ENCODE results near the gene CEMIP.

The CEMIP gene

DNA sequence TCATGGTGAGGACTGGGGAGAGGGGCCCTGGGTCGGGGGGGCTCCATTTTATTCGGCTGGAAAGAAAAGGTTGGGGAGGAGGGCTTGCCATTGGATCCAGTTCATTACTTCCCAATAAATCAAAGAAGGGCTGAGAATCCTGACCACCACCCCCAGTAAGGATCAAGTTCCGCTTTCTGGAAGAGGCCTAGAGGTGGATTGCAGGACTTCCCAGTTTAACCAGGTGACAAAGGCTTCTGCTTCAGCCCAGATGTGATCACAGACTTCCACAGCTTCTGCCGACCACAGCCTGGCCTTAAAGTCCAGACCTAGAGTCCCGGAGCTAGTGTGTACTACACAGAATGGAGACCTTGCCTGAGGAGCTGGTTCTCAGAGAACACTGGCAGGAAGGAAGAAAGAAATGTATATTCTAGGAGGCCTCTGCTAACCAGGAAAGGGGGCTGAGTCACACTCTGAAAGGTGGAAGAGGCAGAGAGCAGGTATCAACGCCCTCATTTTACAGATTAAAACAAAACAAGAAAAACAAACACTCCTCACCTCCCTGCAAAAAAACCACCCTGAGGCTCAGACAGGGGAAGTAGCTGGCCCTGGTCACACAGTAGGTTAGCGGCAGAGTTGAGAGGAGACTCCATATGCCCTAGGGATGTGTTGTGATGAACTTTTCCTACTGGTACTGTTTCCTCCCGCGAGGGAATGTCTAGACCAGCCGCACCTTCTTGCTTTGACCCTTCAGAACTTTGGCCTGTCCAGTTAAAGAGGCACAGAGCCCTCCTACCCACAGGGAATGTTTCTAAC, 1.1 kb upstream of the CEMIP start:
- DNase-seq, result no peak
- intact Hi-C loops (cut with DNase I), result loop anchor here (5.0 to 10.0 kb wide), 2 partner anchors 197 to 321 kb away; no protein-coding TSS in a partner anchor

DNA sequence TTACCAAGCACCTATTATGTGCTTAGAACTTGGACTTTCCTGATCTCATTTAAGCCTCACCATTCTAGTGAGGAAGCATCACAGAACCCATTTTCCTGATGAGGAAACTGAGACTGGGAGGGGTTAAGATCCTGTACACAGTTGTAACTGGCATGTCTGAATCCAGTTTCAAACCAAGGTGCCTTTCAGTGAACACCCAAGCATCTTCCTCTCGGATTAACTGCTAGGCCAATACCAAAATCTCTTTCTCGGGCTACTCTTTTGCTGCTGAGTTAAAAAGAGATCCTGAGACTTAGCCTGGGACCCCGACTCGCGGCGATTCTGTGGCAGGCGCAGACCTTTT, 578 bp upstream of the CEMIP start:
- no peak for DNase-seq
- intact Hi-C loops (cut with DNase I), result loop anchor here (5.0 to 10.0 kb wide), 2 partner anchors 196 to 321 kb away; no protein-coding TSS in a partner anchor

DNA sequence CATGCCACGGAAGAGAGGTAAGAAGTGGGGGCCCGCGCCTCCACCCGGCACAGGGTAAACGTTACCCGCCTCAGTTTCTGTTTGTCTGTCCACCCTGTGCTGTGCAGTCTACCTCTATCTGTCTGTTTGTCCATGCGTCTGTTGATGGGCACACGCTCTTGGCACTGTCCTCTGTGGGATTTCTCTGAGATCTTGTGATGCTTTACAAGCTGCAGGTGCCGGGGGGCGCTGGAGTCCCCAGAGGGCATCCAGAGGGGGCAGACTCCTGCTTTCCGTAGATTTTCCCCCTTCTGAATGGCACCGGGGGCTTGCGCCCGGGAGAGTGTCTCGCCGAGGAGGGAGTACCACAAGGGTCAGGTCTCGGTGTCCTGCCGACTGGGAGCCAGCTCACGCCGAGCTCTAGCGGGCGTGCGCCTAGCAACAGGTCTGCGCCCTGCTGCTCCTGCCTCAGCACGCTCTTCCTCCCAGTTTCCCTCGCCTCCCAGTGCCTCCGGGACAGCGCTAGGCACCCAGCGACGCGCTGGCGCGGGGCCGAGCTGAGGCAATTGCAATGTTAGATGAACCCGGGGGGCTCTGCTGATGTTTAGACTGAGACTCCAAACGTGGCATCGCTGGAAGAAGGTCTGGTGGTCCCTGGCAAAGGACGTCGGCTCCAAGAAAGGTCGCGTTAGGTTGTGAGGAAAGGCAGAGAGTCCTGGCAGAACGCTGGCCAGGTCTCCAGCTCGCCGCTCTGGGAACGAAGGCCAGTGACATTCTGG, 667 bp downstream of the CEMIP start:
- intact Hi-C loops (cut with DNase I), result loop anchor here (5.0 to 10.0 kb wide), 2 partner anchors 195 to 323 kb away; no protein-coding TSS in a partner anchor
- DNase-seq, result peak in 35 of 42 donors; percentile 8 to 73 (median 36)

DNA sequence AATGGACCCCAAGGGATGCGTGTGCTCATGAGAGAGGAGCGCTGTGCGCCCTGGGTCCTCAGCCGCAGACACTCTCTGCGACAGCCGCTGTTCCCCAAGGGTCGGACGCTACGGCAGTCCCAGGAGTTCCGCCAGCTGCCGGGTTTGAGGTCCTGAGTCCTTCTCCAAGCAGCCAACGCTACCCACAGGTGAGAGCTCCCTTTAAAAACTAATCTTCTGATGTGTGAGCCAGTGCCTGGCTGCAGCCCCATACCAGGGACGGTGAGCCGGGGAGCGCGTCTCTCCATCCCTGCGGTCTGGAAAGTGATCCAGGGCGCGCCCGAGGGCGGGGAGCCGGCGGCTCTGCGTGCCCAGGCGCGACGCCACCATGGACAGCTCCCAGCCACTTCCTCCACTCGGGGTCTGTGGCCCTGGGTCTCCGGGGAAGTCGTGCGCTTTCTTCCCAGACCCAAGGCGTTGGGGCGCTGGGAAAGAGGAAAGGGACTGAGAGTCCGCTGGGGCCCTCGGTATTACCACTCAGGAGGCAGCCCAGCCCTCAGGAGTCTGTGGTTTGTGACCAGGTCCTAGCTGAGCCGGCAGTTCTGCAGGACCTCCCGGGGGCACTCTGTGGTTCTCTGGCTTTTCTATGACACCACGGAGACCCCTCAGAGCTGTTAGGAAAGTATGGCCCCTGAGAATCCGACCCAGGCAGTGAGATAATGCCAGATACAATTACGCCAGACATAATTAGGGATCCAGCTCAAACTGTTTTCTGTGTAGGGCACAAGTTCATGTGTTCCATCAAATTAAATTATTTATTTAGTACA, 1.4 kb downstream of the CEMIP start:
- peak in 6 of 42 donors; percentile 12 to 32 (median 20) for DNase-seq
- intact Hi-C loops (cut with DNase I), result no loop called here

DNA sequence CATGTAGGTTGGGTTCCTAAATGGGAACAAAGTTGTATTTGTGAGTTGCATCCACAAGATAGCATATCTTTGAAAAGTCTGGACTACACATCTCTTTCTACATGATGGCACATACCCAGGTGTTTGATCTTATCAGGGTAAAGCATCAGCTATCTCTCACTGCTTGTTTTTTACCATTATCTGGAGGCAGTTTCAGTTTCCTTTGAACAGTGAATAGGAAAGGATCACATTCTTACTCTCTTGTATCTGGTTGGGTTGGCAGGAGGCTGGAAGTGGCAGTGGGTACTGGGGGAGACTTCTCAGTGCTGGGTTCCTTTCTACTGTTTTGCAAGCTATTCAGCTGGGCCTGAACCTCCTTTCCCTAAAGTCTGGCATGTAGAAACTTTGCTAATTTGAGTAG, 4.1 kb downstream of the CEMIP start:
- DNase-seq, result no peak
- intact Hi-C loops (cut with DNase I), result no loop called here

DNA sequence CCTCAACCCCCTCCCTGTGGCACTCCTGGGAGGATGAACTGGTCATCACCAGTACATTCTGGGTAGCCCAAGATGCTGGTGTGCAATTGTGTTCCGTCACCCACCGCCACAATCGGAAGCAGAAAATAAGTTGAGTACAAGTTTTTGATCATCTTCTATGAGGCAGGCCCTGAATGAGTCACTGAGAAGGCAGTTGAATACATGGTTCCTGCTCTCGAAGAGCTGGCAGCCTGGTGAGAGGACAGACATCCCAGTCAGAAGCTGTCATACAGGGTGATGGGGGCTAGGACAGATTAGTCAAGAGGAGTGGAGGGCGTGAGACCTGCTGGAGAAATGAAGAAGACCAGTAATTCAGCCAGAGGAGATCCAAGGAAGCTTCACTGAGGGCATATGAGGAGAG, 6.2 kb downstream of the CEMIP start:
- intact Hi-C loops (cut with DNase I), result no loop called here
- no peak for DNase-seq

DNA sequence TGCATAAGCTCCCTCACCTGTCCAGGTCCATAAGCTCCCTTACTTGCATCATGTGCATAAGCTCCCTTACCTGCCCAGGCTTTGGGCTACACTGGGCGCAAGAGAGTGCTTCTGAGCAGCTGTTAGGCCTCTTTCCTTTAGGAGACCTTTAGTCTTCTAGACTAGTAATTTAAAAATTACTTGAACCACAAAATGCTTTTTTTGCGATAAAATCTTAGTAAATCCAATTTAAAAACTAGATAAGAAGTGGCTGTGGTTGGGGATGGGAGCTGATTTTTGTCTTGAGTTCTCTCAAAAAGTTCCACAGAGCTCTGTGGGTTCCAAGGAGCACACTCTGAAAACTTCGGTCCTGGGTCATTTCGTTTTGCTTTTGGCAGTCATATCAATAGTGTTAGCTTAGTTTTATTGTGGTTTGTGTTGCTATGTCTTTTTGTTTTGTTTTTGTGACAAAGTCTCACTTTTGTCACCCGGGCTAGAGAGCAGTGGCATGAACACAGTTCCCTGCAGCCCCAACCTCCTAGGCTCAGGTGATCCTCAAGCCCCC, 6.7 kb downstream of the CEMIP start:
- DNase-seq, result no peak
- intact Hi-C loops (cut with DNase I), result no loop called here

DNA sequence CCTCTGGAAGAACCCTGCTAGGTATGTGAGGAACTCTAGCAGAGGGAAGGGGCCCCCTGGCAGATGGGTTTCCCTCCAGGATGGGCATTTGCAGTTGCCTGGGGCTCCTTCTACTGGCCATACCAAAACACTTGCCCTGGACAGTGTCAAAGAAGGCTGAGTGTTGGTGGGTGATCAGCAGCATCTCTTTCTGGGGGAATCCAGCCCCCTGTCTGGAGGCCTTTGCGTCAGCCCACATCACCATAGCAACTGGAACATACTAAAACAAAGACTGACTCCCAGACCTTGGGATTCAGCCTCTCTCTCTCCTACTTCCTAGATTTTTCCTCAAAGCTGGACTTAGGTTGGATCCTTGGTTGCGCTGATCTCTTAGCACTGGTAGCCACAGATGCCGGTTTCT, 8.1 kb downstream of the CEMIP start:
- DNase-seq, result no peak
- intact Hi-C loops (cut with DNase I), result no loop called here

DNA sequence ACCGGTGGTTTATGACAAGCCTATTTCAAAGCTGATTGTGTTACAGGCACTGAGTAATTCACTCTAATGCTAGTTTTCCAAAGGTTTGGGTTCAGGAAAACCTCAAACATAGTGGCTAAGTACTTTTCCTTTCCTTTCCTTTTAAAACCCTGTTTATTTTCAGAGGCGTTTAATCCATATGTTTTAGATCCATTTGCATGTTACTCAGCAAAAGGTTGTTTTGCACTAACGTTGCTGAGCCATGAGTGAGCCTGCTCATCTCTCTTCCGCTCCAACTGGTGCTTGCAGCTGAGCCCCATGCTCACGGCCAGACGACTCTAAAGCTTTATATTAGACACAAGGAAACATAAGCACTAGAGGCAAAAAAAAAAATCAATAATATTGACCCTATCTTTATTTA, 9.4 kb downstream of the CEMIP start:
- DNase-seq, result no peak
- intact Hi-C loops (cut with DNase I), result no loop called here

DNA sequence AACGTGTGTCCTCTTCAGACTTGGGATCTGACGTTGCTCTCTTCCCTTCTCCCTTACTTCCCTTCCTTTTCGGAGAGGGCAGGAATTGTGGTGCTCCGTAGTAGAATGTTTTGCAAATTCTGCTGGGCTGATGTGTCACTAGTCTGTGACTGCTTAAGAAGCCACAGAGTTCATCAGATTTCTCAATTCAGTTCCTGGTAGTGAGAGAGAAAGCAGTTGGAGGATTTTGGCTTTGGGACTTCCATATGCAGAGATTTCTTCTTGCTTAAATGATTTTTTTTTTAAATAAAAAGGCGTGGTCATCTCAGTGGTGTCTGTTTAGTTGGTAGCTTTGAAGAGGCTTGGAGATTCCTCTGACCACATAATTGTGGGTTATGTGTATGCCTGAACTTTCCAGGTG, 10.1 kb downstream of the CEMIP start:
- no peak for DNase-seq
- intact Hi-C loops (cut with DNase I), result no loop called here

DNA sequence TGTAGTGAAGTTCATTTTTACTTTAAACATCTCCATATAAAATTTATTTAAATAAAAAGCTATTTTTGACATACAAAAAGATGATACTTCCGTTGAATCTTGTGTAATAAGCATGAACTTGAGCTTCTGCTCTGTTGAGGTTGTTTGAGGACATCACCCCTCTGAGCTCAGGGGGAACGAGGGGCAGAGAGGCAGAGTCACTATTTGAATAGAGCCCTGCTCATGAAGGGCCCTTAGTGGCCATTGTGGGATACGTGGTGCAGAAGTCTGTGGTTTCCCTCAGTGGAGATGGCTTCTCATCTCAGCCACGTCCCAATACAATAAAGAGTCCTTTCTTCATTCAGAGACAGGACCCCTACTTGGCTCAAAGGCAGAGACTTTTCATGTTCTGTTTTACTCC, 10.6 kb downstream of the CEMIP start:
- intact Hi-C loops (cut with DNase I), result no loop called here
- no peak for DNase-seq

DNA sequence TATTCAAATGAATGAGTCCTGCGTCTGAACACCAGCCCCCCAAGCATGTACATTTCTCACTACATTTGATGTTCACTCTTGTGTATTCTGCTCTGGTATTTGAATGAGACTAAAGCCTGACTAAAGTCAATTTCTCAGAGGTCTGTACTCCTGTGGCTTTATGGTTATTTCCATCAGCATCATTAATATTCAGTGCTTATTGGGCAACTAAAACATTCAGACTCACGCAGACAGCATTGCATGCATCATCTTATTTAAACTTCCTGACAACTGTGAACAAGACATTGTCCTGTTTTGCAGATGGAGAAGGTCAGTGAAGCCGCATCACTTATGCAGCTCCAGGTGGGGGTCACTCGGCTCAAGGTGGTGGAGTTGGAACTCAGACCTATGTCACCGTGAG, 11.1 kb downstream of the CEMIP start:
- DNase-seq, result no peak
- intact Hi-C loops (cut with DNase I), result no loop called here

DNA sequence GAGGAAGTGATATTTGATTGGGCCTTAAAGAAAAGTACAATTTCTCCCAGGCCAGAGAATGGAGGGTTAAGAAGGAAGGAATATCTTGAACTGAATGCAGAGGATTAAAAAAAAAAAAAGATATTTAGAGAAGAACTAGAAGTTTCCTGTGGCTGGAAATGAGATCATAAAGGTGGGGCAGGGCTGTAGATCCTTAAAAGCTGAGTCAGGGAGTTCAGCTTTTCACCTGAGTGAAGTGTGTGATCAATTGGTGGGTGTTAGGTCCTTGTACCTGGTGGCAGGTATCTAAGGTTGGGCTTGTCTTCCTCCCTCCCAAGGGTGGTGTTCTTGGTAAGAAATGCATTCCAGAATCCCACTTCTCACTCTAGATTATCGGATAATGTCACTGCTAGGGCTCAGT, 11.8 kb downstream of the CEMIP start:
- intact Hi-C loops (cut with DNase I), result no loop called here
- DNase-seq, result no peak

DNA sequence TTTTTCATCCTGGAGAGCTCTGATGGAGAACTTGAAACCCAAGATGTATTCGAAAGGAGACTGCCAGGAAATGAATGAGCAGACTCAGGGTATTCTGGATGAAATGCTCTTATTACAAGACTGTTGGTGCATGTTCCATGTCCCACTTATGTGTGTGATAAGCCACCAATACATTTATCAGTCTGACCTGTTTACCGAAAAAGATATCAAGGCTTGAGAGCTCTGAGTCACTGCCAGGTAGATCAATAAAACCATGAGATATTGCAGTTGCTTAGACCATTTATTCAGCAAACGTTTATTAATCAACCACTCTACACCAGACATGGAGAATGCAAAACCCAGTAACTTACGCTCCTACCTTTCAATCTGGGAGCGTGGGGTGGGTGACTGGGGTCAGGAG, 17.2 kb downstream of the CEMIP start:
- DNase-seq, result no peak
- intact Hi-C loops (cut with DNase I), result no loop called here

DNA sequence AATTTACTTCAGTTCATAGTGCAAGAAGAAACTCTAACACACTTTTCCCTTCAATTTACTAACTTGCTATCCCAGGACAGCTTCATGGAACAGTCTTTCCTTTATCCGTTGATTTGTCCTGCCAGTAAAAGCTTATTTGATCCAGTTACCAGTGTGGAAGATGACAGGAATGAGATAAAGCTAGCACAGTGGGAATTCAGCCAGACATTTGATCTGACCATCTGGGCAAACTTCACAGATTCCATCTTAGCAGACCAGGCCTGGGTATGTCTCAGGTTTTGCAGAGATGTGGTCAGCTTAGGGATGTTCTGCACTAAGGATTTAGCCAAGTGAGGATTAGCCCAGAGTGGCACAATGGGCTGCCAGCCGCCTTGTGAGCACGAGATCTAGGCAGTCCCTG, 19.7 kb downstream of the CEMIP start:
- intact Hi-C loops (cut with DNase I), result no loop called here

DNA sequence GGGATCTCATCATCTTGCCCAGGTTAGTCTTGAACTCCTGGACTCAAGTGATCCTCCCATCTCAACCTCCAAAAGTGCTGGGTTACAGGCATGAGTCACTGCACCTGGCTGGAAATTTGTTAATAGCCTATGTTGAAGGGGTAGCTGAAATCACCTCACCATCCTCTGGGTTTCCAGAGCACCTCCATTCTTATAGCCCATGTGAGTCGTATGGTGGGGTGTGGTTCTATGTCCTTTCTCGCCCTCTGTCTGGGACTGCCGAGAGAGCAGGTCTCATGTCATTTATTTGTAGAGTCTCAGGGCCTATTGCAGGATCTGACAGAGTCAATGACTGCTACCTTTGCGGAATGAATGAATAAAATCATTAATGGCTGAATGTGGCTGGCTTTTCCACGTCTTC, 20.9 kb downstream of the CEMIP start:
- no peak for DNase-seq
- intact Hi-C loops (cut with DNase I), result no loop called here

More for the DNA sequence above, 19.7 kb downstream of the CEMIP start:
- DNase-seq, result no peak

DNA sequence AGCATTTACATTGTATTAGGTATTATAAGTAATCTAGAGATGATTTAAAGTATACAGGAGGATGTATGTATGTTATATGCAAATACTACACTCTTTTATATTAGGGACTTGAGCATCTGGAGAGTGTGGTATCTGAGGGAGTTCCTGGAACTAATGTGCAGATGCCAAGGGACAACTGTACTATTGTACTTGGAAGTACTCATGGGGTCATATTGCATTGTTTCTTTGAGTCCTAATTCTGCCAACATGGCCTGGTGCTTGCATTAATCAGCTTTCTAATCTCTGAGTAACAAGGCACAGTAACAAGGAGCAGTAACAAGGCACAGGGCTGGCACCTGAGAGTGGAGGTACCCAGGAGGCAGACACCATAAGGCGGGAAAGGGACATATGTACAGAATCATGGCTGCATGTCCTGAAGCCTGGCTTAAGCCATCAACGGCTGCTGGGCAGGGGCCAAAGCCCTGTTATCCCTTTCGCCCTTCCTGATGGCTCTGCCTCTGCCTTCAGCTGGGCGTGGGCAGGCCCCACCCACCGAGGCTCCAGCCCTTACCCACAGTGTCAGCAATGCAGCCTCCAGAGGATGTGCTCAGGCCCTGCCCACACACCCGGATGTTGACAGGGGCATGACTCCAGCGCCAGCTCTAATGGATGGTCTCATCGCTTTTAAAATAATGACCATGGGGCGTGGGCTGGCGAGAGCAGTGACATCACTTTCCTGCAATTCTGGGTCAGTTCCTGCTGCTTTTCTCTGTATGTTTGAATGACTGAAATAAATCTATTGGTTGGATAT, 22.9 kb downstream of the CEMIP start:
- DNase-seq, result no peak
- intact Hi-C loops (cut with DNase I), result no loop called here

DNA sequence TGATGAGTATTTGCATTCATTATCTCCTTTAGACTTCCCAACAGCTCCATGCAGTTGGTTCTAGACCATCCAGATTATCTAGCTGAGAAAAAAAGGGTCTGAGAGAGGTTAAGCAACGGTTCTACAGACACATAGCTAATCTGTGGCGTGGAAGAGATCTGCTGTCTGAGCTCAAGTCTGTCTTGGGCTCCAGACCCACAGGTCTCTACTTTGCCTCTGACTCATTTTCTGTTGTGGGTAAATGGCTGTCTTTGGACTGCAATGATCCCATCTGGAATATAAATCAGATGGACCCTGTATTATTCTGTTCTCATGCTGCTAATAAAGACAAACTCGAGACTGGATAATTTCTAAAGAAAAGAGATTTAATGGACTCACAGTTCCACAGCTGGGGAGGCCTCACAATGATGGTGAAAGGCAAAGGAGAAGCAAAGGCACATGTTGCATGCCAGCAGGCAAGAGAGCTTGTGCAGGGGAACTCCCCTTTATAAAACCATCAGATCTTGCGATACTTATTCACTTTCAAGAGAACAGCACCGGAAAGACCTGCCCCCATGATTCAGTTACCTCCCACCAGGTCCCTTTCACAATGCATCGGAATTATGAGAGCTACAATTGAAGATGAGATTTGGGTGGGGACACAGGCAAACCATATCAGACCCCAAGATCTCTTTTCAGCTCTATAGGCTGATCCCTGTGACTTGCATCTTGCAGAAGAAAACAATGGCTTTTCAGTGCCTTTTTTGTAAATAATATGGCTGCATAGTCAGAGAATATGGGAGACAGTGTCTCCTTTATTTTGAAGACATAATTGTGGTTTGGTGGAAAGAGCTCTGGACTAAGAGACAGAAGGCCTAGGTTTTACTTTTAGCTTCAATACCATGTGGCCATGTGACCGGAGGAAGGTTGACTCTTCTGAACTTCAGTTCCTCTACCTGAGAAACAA, 24.7 kb downstream of the CEMIP start:
- intact Hi-C loops (cut with DNase I), result no loop called here
- no peak for DNase-seq
